Raji (cell line): ENCODE data around the gene BMPER.

ENCODE experiments used
- POLR2A ChIP-seq: IDR thresholded peaks from 2 replicates; pipeline ENCODE4 v1.6.1; 2011; ENCODE audit warnings: low read depth, low read length, control low read depth; ENCODE audit not compliant: insufficient read depth

Gene BMPER

DNA sequence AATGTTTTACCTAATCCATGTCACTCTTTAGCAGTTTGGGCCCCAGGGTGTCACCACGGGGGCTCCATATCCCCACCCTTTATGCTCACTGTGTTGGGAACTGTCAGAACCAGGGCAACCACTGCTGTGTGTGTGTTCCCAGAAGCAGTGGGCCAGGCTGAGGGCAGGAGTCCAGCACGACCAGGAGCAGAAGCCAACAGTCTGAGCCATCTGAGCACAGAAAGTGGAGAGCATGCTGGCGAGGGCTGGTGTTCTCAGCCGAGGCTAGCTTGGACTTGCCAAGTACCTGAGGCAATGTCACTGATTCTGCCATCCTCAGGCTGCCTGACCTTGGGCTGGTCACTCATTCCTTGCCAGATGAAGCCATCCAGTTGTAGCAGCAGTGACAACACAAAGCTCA, 285.0 kb downstream of the BMPER start:
- TF ChIP-seq POLR2A: no peak

- TF ChIP-seq POLR2A: no peak
Observed at GRCh38 chr7:34191162-34191561, 285.8 kb downstream of the BMPER start.

DNA sequence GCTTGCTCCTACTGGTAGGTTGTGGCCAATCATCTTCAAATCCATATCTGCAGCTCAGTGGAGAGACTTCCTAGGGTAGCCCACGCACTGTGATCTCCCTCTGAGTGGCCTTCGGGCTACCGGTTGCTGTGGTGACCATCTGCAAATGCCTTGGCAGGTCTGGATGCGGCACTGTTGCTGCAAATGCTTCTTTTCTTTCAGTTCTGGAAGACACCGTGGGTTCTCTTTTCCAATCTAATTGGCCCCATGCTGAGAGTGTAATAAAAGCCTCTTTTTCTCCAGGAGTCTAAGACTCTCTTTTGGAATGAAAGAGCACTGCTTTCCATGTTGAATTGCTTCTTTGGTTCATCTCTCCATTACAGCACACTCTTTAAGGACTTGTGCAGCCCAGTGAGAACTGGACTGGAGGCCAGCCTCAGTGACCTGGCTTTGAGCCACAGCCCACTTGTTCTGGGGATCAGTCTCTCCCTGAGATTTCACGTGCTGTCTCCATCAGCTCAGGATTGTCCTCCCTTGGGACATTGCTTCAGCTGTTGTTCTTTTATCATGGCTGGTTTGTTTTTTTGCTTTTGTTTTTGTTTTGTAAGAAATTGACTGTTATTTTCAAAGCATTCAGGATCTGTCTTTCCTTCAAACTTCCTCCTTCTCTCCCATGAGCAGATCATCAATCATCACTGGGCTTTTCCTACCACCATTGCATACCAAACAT, 286.6 kb downstream of the BMPER start:
- no peak for TF ChIP-seq POLR2A

GRCh38 chr7:34192906-34193305, 287.6 kb downstream of the BMPER start:
- TF ChIP-seq POLR2A: no peak

GRCh38 chr7:34198231-34198641, 292.9 kb downstream of the BMPER start:
- TF ChIP-seq POLR2A: no peak
